Kidney epithelial cell (primary cell): Measurements from ENCODE around the gene NAA10. TPM values are rescaled to one million over a fixed set of nuclear protein-coding genes. Genes with fewer than 3 reads are reported as not detected.

ENCODE experiments used
- DNase-seq: peaks from one replicate; pipeline ENCODE4 v3.0.0-alpha.2; 2010; ENCODE audit warnings: low read depth
- H3K27me3 ChIP-seq: 2 replicates; pipeline ENCODE4 v1.6.0; 2011; ENCODE audit warnings: low read length; ENCODE audit not compliant: control insufficient read depth, insufficient read depth
- H3K36me3 ChIP-seq: 2 replicates; pipeline ENCODE4 v1.5.1; 2011; ENCODE audit warnings: low read length; ENCODE audit not compliant: control insufficient read depth, insufficient read depth
- H3K4me3 ChIP-seq: 2 replicates; pipeline ENCODE4 v1.5.1; 2011; ENCODE audit warnings: low read depth, mild to moderate bottlenecking, control low read depth, low read length
- total RNA-seq: library from RNA; depleted of rRNA; stranded (reverse); fragments of >200 nt; gene quantifications from 2 replicates; pipeline ENCODE4 v1.2.3, GENCODE V29; 2015
- TF ChIP-seq, protein P1 (sequence below): IDR thresholded peaks from 2 replicates; pipeline ENCODE4 v1.5.1; 2011; ENCODE audit warnings: mild to moderate bottlenecking, moderate library complexity, low read length, control low read depth, inconsistent platforms; ENCODE audit not compliant: insufficient read depth, poor library complexity, severe bottlenecking

Gene NAA10
- total RNA-seq, 1 donor from 2014 or later, result 139 TPM

DNA sequence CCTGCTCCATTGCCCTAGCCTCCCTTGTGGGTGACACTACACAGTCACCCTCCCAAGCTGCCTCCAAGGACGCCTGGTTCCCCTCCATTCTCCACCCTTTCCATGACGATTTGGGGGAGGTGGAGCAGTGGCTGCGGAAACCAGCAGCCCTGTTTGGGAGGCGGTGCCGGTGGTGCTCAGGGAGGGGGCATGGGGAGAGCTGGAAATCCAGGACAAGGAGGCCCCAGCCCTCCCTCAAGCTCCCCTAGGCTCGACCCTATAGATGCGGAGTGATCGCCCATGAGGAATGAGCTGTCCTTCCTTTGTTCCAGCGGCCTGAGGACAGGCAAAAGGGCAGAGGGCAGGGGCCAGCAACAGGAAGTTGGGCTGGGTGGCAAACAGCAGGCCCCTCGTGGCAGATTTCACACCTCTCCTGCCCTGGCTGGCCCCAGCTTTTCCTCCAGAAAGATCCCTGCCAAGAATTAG lies 13.2 kb upstream of the NAA10 start:
- peaks cover 5% of the 10 kb centered on the region for H3K36me3 ChIP-seq
- TF ChIP-seq, protein P1, sequence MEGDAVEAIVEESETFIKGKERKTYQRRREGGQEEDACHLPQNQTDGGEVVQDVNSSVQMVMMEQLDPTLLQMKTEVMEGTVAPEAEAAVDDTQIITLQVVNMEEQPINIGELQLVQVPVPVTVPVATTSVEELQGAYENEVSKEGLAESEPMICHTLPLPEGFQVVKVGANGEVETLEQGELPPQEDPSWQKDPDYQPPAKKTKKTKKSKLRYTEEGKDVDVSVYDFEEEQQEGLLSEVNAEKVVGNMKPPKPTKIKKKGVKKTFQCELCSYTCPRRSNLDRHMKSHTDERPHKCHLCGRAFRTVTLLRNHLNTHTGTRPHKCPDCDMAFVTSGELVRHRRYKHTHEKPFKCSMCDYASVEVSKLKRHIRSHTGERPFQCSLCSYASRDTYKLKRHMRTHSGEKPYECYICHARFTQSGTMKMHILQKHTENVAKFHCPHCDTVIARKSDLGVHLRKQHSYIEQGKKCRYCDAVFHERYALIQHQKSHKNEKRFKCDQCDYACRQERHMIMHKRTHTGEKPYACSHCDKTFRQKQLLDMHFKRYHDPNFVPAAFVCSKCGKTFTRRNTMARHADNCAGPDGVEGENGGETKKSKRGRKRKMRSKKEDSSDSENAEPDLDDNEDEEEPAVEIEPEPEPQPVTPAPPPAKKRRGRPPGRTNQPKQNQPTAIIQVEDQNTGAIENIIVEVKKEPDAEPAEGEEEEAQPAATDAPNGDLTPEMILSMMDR, result no peak
- no peaks in the 10 kb centered on the region for H3K27me3 ChIP-seq
- no peak overlapping the region for H3K4me3 ChIP-seq
- DNase-seq, result no peak

DNA sequence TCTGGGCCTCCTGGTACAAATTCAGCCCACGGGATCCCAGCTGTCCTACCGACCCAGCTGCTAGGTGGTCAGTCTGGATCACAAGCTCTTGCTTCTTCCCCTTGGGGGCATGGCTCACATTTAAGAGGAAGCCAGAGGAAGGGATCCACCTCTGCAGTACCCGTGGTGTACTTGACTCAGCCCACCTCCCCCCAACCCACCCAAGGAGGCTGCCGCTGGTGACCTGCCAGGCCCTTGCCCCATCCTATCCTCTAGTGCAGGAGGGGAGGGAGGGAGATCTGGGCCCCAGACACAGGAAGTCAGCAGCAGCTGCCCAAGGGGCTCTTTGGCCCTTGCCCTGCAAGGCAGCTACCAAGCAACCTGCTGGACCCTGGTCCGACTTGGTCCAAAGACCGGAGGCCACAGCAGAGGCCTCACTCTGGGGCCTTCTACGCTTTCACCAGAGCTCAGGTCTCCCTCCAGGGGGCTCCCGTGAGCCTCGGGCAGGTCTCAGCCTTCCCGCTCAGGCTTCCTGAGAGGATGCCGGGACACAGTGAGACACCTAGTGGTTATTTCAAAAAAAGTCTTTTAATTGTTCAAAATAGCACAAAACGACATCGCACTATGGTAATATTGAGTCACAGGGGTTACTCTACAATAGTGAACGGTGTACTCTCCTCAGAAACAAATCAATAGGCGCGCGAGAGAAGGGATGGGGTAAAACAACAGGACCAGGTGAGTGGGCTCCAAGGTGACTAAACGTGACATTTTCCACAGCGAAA lies 12.4 kb upstream of the NAA10 start:
- Histone ChIP-seq H3K27me3 (no peaks in the 10 kb centered on the region), H3K36me3 (peaks cover 4% of the 10 kb centered on the region), H3K4me3 (no peak overlapping the region)
- TF ChIP-seq, protein P1, result peak; percentile 95
- DNase-seq, result no peak

DNA sequence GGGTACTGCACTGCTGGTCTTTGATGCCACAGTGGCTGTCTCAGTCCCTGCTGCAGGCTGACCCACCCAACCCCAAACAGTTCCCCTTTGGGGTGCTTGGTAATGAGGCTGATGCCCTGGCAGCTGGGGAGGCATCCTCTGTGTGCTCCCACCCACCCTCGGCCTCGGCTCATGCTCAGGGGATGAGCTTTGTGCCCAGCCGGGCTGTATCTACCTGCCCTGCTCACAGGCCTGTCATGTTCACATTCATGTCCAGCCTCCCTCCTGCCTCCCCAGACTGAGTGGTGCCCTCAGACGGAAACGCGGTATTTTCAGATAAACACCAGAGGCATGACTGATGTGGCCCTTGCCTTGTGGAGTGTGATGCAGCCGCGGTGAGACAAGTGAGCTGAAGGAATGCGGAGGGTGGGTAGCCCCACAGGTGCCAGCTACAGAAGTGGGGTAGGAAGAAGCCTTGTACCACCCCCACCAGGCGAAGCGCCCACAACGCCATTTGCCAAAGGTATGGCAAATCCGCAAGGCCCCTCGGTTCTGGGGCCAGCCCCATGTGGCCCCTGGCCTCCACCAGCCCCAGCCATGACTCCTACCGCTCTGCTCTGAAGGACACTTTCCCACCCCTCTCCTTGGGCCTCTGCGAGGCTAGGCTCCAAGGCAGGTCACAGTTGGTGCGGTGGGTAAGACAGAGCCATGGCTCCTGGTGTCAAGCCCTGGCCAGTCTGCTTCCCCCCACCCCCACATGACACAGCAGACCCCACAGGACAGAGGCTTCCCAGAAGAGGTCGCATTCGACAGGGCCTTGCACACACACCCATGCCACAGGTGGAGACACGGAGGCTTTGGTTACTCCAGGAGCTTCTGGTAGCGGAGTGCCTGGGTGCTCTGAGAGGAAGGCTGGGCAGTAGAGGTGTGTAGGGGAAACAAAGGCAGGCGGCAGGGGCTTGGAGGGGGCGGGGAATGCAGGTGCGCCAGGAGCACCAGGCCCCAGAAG lies 11.4 kb upstream of the NAA10 start:
- TF ChIP-seq, protein P1, result no peak

DNA sequence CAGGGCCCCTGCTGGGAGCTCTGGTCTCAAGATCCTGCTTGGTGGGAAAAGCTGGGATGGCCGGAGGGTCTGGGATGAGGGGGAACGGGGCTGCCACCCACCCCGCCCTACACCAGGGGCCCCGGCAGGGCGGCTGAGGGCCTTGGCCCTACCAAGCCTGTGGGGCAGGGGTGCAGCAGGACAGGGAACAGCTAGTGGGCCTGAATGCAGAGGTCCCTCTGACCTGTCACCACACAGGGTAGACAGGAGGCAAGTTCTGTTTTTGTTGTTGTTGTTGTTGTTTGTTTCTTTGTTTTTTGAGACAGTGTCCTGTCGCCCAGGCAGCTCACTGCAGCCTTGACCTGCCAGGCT lies 9.9 kb upstream of the NAA10 start:
- TF ChIP-seq, protein P1, result no peak
- H3K36me3 ChIP-seq, result no peaks in the 10 kb centered on the region
- H3K27me3 ChIP-seq, result no peaks in the 10 kb centered on the region
- no peak overlapping the region for H3K4me3 ChIP-seq
- no peak for DNase-seq

More for the DNA sequence above, 11.4 kb upstream of the NAA10 start:
- H3K4me3 ChIP-seq, result no peak overlapping the region
- H3K27me3 ChIP-seq, result no peaks in the 10 kb centered on the region
- peaks cover 3% of the 10 kb centered on the region for H3K36me3 ChIP-seq
- no peak for DNase-seq

DNA sequence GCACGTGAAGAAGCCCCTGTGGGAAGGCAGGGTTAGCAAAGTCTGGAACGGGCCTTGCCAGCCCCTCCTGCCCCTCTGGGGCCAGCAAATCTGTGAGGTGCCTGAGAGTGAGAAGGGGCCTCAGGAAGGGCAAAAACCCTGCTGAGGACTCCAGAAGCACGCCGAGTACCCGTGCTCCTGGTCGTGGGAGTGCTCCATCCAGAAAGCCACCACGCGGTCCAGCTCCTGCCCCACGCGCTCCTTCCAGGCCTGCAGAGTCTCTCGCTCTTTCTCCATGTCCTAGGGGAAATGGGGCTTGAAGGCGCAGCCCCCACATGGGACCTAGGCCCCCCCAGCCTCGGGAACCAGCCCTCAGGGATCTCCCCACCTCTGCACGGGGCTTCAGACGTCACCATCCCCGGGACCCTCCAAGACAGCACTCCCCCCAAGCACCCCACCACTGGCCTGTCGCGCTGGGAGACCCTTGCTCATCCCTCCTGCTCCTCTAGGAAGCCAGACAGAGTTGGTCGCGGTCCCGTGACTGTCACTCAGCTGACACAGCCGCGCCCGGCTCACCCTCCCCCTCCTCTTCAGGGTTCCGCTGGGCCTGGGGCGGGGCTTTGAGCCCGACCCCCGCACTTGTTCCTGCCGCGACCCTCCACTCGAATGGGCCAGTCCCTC lies 9.4 kb upstream of the NAA10 start, which contains the start of gene RENBP:
Gene RENBP, minus strand, starts transcription at position 504 of the 660 bp plus-strand sequence. Its CDS starts 33 bp downstream, at position 471.
- H3K4me3 ChIP-seq, result peak within 1 kb of the TSS; percentile 20

More for the DNA sequence above, 9.4 kb upstream of the NAA10 start, which contains the start of gene RENBP:
- TF ChIP-seq, protein P1, result no peak
- Histone ChIP-seq H3K27me3 (no peaks in the 10 kb centered on the region), H3K36me3 (no peaks in the 10 kb centered on the region)
- DNase-seq, result no peak
